Endothelial cell (in vitro differentiated cells): ENCODE data around the gene PSME1. TPM values are rescaled to one million over a fixed set of nuclear protein-coding genes. Genes with fewer than 3 reads are reported as not detected.

Experiments used
- DNase-seq: peaks from one replicate; pipeline ENCODE4 v3.0.0; 2021; ENCODE audit warnings: low spot score
- H3K27ac Mint-ChIP-seq: one replicate; pipeline ENCODE4 v1.8.0; 2021; ENCODE audit warnings: mixed read lengths, inconsistent platforms; ENCODE audit not compliant: unreplicated experiment
- H3K27me3 Mint-ChIP-seq: one replicate; pipeline ENCODE4 v1.8.0; 2021; ENCODE audit warnings: mild to moderate bottlenecking, moderate library complexity, mixed read lengths, inconsistent platforms; ENCODE audit not compliant: unreplicated experiment
- H3K36me3 Mint-ChIP-seq: one replicate; pipeline ENCODE4 v1.8.0; 2021; ENCODE audit warnings: mild to moderate bottlenecking, low read depth, mixed read lengths, inconsistent platforms; ENCODE audit not compliant: unreplicated experiment
- H3K4me1 Mint-ChIP-seq: one replicate; pipeline ENCODE4 v1.8.0; 2021; ENCODE audit warnings: mild to moderate bottlenecking, mixed read lengths, inconsistent platforms; ENCODE audit not compliant: unreplicated experiment
- H3K4me3 Mint-ChIP-seq: one replicate; pipeline ENCODE4 v1.8.0; 2021; ENCODE audit warnings: mild to moderate bottlenecking, mixed read lengths, inconsistent platforms; ENCODE audit not compliant: unreplicated experiment
- H3K9me3 Mint-ChIP-seq: one replicate; pipeline ENCODE4 v1.8.0; 2021; ENCODE audit warnings: mixed read lengths, inconsistent platforms; ENCODE audit not compliant: unreplicated experiment
- total RNA-seq: library from RNA; stranded (reverse); fragmentation: NEBNext Ultra II Directional; extraction: Animal tissue kit (Norgen Biotek cat#: 25700); gene quantifications from one replicate; pipeline ENCODE4 v1.2.1, GENCODE V29; 2021; ENCODE audit not compliant: unreplicated experiment
- TF ChIP-seq, protein P1 (sequence below): fragments of 200-600 bp; sonication (generic); IDR thresholded peaks from one replicate; pipeline ENCODE4 v1.5.0; 2021; ENCODE audit warnings: antibody characterized with exemption; ENCODE audit not compliant: unreplicated experiment

Gene PSME1
- total RNA-seq, 1 donor from 2014 or later = 43.6 TPM

GRCh38 chr14:24145690-24146452 lies 9.9 kb downstream of the PSME1 start:
- Mint-ChIP-seq H3K4me1 (peaks cover 27% of the 10 kb centered on the region), H3K36me3 (peaks cover 30% of the 10 kb centered on the region), H3K27ac (peak overlapping the region; percentile 74), H3K9me3 (no peaks in the 10 kb centered on the region), H3K4me3 (peak overlapping the region; percentile 96), H3K27me3 (peaks cover 17% of the 10 kb centered on the region)
- no peak for DNase-seq
- TF ChIP-seq, protein P1, sequence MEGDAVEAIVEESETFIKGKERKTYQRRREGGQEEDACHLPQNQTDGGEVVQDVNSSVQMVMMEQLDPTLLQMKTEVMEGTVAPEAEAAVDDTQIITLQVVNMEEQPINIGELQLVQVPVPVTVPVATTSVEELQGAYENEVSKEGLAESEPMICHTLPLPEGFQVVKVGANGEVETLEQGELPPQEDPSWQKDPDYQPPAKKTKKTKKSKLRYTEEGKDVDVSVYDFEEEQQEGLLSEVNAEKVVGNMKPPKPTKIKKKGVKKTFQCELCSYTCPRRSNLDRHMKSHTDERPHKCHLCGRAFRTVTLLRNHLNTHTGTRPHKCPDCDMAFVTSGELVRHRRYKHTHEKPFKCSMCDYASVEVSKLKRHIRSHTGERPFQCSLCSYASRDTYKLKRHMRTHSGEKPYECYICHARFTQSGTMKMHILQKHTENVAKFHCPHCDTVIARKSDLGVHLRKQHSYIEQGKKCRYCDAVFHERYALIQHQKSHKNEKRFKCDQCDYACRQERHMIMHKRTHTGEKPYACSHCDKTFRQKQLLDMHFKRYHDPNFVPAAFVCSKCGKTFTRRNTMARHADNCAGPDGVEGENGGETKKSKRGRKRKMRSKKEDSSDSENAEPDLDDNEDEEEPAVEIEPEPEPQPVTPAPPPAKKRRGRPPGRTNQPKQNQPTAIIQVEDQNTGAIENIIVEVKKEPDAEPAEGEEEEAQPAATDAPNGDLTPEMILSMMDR = no peak

DNA sequence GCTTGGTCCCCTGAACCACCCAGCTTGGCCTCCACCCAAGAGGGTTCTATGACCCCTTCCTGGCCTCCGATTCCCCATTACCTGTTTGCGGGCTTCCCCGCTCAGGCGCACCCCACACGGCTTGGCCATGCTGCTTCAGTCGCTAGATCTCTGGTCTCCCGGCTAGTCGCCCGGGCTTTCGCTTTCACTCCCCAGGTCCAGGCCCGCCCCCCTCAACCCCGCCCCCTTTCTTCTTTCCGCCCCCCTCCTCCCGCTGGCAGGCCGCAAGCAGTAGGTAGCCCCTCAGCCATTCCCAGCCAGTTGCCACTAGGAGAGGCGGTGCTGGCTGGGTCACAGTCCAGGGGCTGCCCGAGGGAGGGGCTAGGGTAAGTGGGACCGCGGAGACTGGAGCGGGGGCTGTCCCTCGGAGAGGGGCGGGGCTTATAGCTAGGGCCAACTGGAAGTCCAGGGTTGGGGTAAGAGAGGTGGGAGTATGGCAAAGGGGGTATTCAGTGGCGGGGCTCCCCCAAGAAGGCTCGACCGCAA lies 10.5 kb downstream of the PSME1 start, which contains the start of gene PSME2:
Gene PSME2, minus strand, starts transcription at position 158 of the 525 bp plus-strand sequence. Its CDS starts 29 bp downstream, at position 129.
- TF ChIP-seq, protein P1 = no peak
- peaks cover 27% of the 10 kb centered on the region for H3K4me1 Mint-ChIP-seq
- peak; percentile 96 for DNase-seq
- peaks cover 34% of the 10 kb centered on the region for H3K36me3 Mint-ChIP-seq
- H3K9me3 Mint-ChIP-seq = no peaks in the 10 kb centered on the region
- peak within 1 kb of the TSS; percentile 84 for H3K27ac Mint-ChIP-seq
- peak within 1 kb of the TSS; percentile 96 for H3K4me3 Mint-ChIP-seq
- H3K27me3 Mint-ChIP-seq = peaks cover 17% of the 10 kb centered on the region

- peak within 1 kb of the TSS; percentile 89 for H3K27ac Mint-ChIP-seq
- H3K4me3 Mint-ChIP-seq = peak within 1 kb of the TSS; percentile 96
- H3K4me1 Mint-ChIP-seq = peaks cover 27% of the 10 kb centered on the region
- peak; percentile 90 for DNase-seq
- H3K36me3 Mint-ChIP-seq = peaks cover 39% of the 10 kb centered on the region
- no peaks in the 10 kb centered on the region for H3K9me3 Mint-ChIP-seq
- TF ChIP-seq, protein P1 = no peak
- peaks cover 17% of the 10 kb centered on the region for H3K27me3 Mint-ChIP-seq
Measured at GRCh38 chr14:24146978-24147760, 11.2 kb downstream of the PSME1 start, which contains the start of gene RNF31. TSS of gene RNF31 (plus strand) at chr14:24147498. CDS start at chr14:24147699, 201 bp downstream.

GRCh38 chr14:24147761-24148428 lies 11.9 kb downstream of the PSME1 start:
- peaks cover 38% of the 10 kb centered on the region for H3K36me3 Mint-ChIP-seq
- TF ChIP-seq, protein P1 = no peak
- no peaks in the 10 kb centered on the region for H3K9me3 Mint-ChIP-seq
- no peak for DNase-seq
- peak overlapping the region; percentile 94 for H3K4me3 Mint-ChIP-seq
- H3K4me1 Mint-ChIP-seq = peaks cover 27% of the 10 kb centered on the region
- peak overlapping the region; percentile 89 for H3K27ac Mint-ChIP-seq
- peaks cover 17% of the 10 kb centered on the region for H3K27me3 Mint-ChIP-seq
